Thyroid gland (tissue), 4 donors: ENCODE results near the gene DGCR2.

ENCODE experiments used
- POLR2A ChIP-seq, 2 donors: fragments of 450-650 bp; IDR thresholded peaks; one replicate each; pipeline ENCODE4 v1.6.1; 2017; ENCODE audit warnings: antibody characterized with exemption in 2 of 2, mild to moderate bottlenecking in 2 of 2, moderate library complexity in 1 of 2
- TF ChIP-seq, protein P1 (sequence below), 6 experiments: fragments of 200-600 bp in 3 of 6; fragments of 450-650 bp in 3 of 6; sonication (generic) in 3 of 6; IDR thresholded peaks; one replicate each; pipeline ENCODE4 v1.5.1; 2016 to 2019; ENCODE audit warnings: antibody characterized with exemption in 6 of 6, mild to moderate bottlenecking in 2 of 6, inconsistent platforms in 1 of 6, moderate library complexity in 1 of 6

DNA sequence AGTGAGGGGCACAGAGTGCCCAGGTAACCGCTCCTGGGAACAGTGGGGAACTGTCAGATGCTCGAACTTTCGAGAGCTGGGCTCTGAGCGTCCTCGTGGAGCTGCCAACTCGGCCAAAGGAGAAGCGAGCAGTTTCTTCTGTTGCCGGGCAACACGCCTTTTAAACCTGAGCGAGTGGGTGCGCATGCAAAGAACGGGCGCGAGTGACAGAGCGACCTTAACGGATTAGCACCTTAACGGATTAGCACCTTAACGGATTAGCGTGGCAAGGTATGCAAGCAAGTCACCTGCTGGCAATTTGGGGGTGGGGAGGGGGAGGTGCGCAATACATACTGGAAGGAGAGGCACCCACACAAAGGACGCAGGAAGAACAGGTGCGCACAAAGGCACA is 124.3 kb downstream of the DGCR2 start:
- TF ChIP-seq, protein P1, sequence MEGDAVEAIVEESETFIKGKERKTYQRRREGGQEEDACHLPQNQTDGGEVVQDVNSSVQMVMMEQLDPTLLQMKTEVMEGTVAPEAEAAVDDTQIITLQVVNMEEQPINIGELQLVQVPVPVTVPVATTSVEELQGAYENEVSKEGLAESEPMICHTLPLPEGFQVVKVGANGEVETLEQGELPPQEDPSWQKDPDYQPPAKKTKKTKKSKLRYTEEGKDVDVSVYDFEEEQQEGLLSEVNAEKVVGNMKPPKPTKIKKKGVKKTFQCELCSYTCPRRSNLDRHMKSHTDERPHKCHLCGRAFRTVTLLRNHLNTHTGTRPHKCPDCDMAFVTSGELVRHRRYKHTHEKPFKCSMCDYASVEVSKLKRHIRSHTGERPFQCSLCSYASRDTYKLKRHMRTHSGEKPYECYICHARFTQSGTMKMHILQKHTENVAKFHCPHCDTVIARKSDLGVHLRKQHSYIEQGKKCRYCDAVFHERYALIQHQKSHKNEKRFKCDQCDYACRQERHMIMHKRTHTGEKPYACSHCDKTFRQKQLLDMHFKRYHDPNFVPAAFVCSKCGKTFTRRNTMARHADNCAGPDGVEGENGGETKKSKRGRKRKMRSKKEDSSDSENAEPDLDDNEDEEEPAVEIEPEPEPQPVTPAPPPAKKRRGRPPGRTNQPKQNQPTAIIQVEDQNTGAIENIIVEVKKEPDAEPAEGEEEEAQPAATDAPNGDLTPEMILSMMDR (IDR thresholded peaks at IDR 0.05), result no peak
- no peak for TF ChIP-seq POLR2A (IDR thresholded peaks at IDR 0.05)
